OCI-LY1 (cell line): ENCODE measurements around the gene PNPLA7.

Experiments used
- EZH2 ChIP-seq: fragments of 200-600 bp; sonication (generic), shearing (Covaris generic); IDR thresholded peaks from 2 replicates; pipeline ENCODE4 v1.8.0; 2017; ENCODE audit warnings: borderline replicate concordance, mixed run types, mild to moderate bottlenecking, antibody characterized with exemption, low read length, moderate library complexity, mixed read lengths
- TF ChIP-seq, protein P1 (sequence below): fragments of 200-600 bp; sonication (generic), shearing (Covaris generic); IDR thresholded peaks from 2 replicates; pipeline ENCODE4 v1.5.1; 2017; ENCODE audit warnings: mild to moderate bottlenecking, antibody characterized with exemption, low read length, moderate library complexity, mixed read lengths

DNA sequence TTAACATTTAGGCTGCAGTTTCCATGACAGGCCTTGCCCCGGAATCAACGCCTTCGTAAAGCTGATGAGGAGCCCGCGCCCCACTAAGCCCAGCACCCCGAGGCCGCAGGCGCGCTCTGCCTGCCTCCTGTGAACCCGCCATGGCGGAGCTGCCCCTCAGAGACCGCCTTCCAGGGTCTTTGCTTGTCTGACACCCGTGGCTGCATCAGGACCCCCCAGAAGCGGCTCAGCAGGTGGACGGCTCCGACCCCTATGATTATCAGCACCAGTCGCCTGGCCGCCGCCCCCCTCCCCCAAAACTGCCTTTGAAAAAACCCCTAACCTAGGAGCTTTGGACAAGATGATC, 29.0 kb upstream of the PNPLA7 start:
- no peak for TF ChIP-seq EZH2
- TF ChIP-seq, protein P1, sequence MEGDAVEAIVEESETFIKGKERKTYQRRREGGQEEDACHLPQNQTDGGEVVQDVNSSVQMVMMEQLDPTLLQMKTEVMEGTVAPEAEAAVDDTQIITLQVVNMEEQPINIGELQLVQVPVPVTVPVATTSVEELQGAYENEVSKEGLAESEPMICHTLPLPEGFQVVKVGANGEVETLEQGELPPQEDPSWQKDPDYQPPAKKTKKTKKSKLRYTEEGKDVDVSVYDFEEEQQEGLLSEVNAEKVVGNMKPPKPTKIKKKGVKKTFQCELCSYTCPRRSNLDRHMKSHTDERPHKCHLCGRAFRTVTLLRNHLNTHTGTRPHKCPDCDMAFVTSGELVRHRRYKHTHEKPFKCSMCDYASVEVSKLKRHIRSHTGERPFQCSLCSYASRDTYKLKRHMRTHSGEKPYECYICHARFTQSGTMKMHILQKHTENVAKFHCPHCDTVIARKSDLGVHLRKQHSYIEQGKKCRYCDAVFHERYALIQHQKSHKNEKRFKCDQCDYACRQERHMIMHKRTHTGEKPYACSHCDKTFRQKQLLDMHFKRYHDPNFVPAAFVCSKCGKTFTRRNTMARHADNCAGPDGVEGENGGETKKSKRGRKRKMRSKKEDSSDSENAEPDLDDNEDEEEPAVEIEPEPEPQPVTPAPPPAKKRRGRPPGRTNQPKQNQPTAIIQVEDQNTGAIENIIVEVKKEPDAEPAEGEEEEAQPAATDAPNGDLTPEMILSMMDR: no peak
